PC-3 (cell line): ENCODE measurements around the gene PPFIBP1. TPM values are rescaled to one million over a fixed set of nuclear protein-coding genes. Genes with fewer than 3 reads are reported as not detected.

Experiments
- ATAC-seq: fragments of 200-7000 bp; cut with Tn5 transposase; 2 replicates; pipeline ENCODE4 v1.9.1; 2020; ENCODE audit warnings: mild to moderate bottlenecking, moderate library complexity
- BruUV-seq: library from RNA; stranded (reverse); fragments of 400-500 nt; replicated peaks from 2 replicates; lab custom pipeline; 2021; lab: Mats Ljungman, UMichigan
- CTCF ChIA-PET: fragments of 300-600 bp; sonication (Branson Sonifier 250); formaldehyde crosslinking; loops from one replicate; lab custom pipeline; 2022; ENCODE audit warnings: antibody characterized with exemption; lab: Charles Lee
- POLR2A ChIA-PET: fragments of 300-600 bp; sonication (Branson Sonifier 250); formaldehyde crosslinking; loops from one replicate; lab custom pipeline; 2022; ENCODE audit warnings: antibody characterized with exemption; ENCODE audit not compliant: unreplicated experiment; lab: Charles Lee
- DNase-seq: peaks from one replicate; pipeline ENCODE4 v3.0.0-alpha.2; 2015
- H2AFZ ChIP-seq: fragments of 300-600 bp; sonication (generic); 2 replicates; pipeline ENCODE4 v1.6.0; 2016; ENCODE audit warnings: antibody characterized with exemption, low read length
- H3F3A ChIP-seq: fragments of 300-600 bp; sonication (generic); one replicate; pipeline ENCODE4 v1.6.0; 2017; ENCODE audit warnings: antibody characterized with exemption, low read length, control low read depth, mild to moderate bottlenecking; ENCODE audit not compliant: unreplicated experiment
- H3K27ac ChIP-seq: fragments of 300-600 bp; sonication (generic); 2 replicates; pipeline ENCODE4 v1.5.1; 2016; ENCODE audit warnings: mild to moderate bottlenecking, low read length
- H3K27me3 ChIP-seq: fragments of 300-600 bp; sonication (generic); 2 replicates; pipeline ENCODE4 v1.6.1; 2016; ENCODE audit warnings: low read length, mixed read lengths
- H3K36me3 ChIP-seq: fragments of 300-600 bp; sonication (generic); 2 replicates; pipeline ENCODE4 v1.6.1; 2016; ENCODE audit warnings: low read depth, mixed run types, low read length, mixed read lengths
- H3K4me1 ChIP-seq: fragments of 300-600 bp; sonication (generic); 2 replicates; pipeline ENCODE4 v1.5.1; 2016; ENCODE audit warnings: low read length; ENCODE audit not compliant: insufficient read depth
- H3K4me2 ChIP-seq: fragments of 300-600 bp; sonication (generic); 2 replicates; pipeline ENCODE4 v1.6.0; 2016; ENCODE audit warnings: low read length
- H3K4me3 ChIP-seq: fragments of 300-600 bp; sonication (generic); 2 replicates; pipeline ENCODE4 v1.5.1; 2016; ENCODE audit warnings: mild to moderate bottlenecking, low read length, mixed read lengths
- H3K79me2 ChIP-seq: fragments of 300-600 bp; sonication (generic); 2 replicates; pipeline ENCODE4 v1.6.1; 2017; ENCODE audit warnings: low read length, mixed read lengths
- H3K9ac ChIP-seq: fragments of 300-600 bp; sonication (generic); 2 replicates; pipeline ENCODE4 v1.6.0; 2016; ENCODE audit warnings: mild to moderate bottlenecking, low read length
- H3K9me2 ChIP-seq: fragments of 300-600 bp; sonication (generic); replicated peaks from 2 replicates; pipeline ENCODE4 v1.6.1; 2016; ENCODE audit warnings: mixed run types, low read length, mixed read lengths
- H3K9me3 ChIP-seq: fragments of 300-600 bp; sonication (generic); 2 replicates; pipeline ENCODE4 v1.6.1; 2016; ENCODE audit warnings: low read length, mixed read lengths
- H4K20me1 ChIP-seq: fragments of 300-600 bp; sonication (generic); 2 replicates; pipeline ENCODE4 v1.6.1; 2016; ENCODE audit warnings: low read length, mixed read lengths
- EZH2 ChIP-seq: fragments of 300-600 bp; sonication (generic); IDR thresholded peaks from one replicate; pipeline ENCODE4 v1.6.1; 2017; ENCODE audit warnings: antibody characterized with exemption, mild to moderate bottlenecking, low read length; ENCODE audit not compliant: unreplicated experiment
- EZH2phosphoT487 ChIP-seq: fragments of 300-600 bp; sonication (generic); IDR thresholded peaks from 2 replicates; pipeline ENCODE4 v1.6.1; 2018; ENCODE audit warnings: mild to moderate bottlenecking, antibody characterized with exemption, low read length, borderline replicate concordance
- intact Hi-C: fragments of 100-400 bp; cut with micrococcal nuclease; formaldehyde crosslinking; loops from 2 replicates; pipeline ENCODE4 v1.9.0; 2023
- total RNA-seq: library from RNA; depleted of rRNA; stranded (reverse); fragments of >200 nt; gene quantifications from 2 replicates; pipeline ENCODE4 v1.2.3, GENCODE V29; 2014
- TF ChIP-seq, protein P1 (sequence below): fragments of 300-600 bp; sonication (generic); conservative IDR thresholded peaks from 2 replicates; pipeline ENCODE4 v1.5.1; 2017; ENCODE audit warnings: antibody characterized with exemption, low read depth, mild to moderate bottlenecking, low read length

PPFIBP1 gene
- total RNA-seq, 1 experiment from 2014 or later = 56.9 TPM

DNA sequence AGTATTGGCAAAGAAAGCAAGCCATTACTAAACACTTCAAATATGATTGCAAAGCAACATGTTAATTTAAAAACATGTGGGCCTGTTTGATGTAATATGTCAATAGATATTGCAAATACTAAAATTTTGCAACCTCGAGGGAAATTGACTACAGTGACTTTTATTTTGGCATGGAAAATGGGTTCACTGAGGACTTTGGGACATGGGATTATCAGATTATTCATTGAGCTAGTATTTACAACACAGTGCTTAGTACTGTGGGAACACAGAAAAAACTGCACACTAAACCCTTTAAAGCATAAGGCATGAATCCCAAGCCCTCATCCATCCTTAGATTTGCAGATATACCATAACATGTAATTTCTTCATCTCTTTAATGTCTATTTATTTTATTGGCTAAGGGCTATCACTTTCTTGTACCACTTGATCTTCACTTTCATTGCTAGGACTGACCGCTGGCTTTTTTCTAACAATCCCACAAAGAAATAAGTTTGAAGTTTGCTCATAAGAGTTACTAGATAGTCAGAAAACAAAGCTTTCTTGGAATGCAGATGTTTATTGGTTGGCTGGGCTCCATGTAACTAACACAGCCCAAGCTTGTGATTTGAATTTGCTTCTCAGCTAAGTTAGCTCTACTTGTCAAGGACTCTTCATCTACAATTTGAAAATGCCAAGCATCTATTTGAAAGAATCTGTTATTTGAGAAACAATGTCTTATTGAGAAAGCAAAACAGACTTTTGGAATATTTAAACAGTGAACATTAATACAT is 48.7 kb downstream of the PPFIBP1 start:
- Histone ChIP-seq H3K27me3 (no peaks in the 10 kb centered on the region), H3K9me3 (no peaks in the 10 kb centered on the region), H3K9me2 (no peaks in the 10 kb centered on the region), H3K36me3 (no peaks in the 10 kb centered on the region), H3K79me2 (peaks cover 60% of the 10 kb centered on the region), H3K4me1 (peaks cover 62% of the 10 kb centered on the region), H3K4me3 (no peak overlapping the region), H2AFZ (no peak overlapping the region), H3F3A (peaks cover 16% of the 10 kb centered on the region), H4K20me1 (no peaks in the 10 kb centered on the region), H3K4me2 (peak overlapping the region; percentile 46), H3K9ac (peak overlapping the region; percentile 57), H3K27ac (peak overlapping the region; percentile 96)
- ATAC-seq (no peak), DNase-seq (peak; percentile 41)
- ChIA-PET POLR2A (no interaction called here), CTCF (no interaction called here)
- intact Hi-C loops = loop anchor here (1.0 kb wide), 1 partner anchor 23 kb away; no protein-coding TSS in a partner anchor
- no TSS peak for BruUV-seq
- TF ChIP-seq, protein P1, sequence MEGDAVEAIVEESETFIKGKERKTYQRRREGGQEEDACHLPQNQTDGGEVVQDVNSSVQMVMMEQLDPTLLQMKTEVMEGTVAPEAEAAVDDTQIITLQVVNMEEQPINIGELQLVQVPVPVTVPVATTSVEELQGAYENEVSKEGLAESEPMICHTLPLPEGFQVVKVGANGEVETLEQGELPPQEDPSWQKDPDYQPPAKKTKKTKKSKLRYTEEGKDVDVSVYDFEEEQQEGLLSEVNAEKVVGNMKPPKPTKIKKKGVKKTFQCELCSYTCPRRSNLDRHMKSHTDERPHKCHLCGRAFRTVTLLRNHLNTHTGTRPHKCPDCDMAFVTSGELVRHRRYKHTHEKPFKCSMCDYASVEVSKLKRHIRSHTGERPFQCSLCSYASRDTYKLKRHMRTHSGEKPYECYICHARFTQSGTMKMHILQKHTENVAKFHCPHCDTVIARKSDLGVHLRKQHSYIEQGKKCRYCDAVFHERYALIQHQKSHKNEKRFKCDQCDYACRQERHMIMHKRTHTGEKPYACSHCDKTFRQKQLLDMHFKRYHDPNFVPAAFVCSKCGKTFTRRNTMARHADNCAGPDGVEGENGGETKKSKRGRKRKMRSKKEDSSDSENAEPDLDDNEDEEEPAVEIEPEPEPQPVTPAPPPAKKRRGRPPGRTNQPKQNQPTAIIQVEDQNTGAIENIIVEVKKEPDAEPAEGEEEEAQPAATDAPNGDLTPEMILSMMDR = no peak
- no peak for TF ChIP-seq EZH2
- no peak for TF ChIP-seq EZH2phosphoT487

DNA sequence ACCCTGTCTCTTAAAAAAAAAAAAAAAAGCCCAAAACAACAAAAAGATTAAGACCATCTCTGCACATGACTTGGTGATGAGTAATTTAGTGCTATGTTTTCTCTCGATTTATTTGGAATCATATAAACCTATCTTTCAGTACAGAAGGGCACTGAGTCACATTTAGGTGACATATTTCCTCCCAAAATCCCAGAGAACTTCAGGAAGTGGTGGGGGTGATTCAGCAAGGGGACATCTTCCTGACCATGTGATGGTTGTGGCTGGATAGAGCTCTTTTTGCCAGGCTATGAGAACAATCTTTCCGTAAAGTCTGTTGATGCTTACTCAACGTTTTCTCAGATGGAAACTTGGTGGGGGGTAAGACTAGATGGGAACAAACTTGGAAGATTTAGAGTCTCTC is 50.0 kb downstream of the PPFIBP1 start:
- peaks cover 63% of the 10 kb centered on the region for H3K79me2 ChIP-seq
- H3K27me3 ChIP-seq = no peaks in the 10 kb centered on the region
- ATAC-seq (peak; percentile 88), DNase-seq (peak; percentile 99)
- H3K27ac ChIP-seq = peak overlapping the region; percentile 96
- H4K20me1 ChIP-seq = no peaks in the 10 kb centered on the region
- peaks cover 66% of the 10 kb centered on the region for H3K4me1 ChIP-seq
- peak overlapping the region; percentile 79 for H3K9ac ChIP-seq
- peak overlapping the region; percentile 67 for H3K4me2 ChIP-seq
- H3K4me3 ChIP-seq = peak overlapping the region; percentile 29; the same call in 1 of the 2 replicates
- BruUV-seq = no TSS peak
- H3K9me3 ChIP-seq = no peaks in the 10 kb centered on the region
- POLR2A ChIA-PET = interaction anchor here (0.5 to 0.7 kb wide), 4 partner anchors 36 to 124 kb away, joined by 4 to 15 read pairs (median 7); no protein-coding TSS in a partner anchor
- H3K9me2 ChIP-seq = no peaks in the 10 kb centered on the region
- H2AFZ ChIP-seq = no peak overlapping the region
- CTCF ChIA-PET = interaction anchor here (0.6 to 0.7 kb wide), 2 partner anchors 34 to 114 kb away, joined by 3 read pairs; no protein-coding TSS in a partner anchor
- intact Hi-C loops = loop anchor here (1.0 to 2.0 kb wide), 4 partner anchors 25 to 121 kb away; partner anchors contain the start of gene PPFIBP1
- no peak for TF ChIP-seq EZH2phosphoT487
- TF ChIP-seq EZH2 = no peak
- H3F3A ChIP-seq = peaks cover 16% of the 10 kb centered on the region
- H3K36me3 ChIP-seq = peaks cover 3% of the 10 kb centered on the region; the same call in 1 of the 2 replicates

GRCh38 chr12:27575090-27575761 is 51.2 kb downstream of the PPFIBP1 start:
- TF ChIP-seq EZH2 (no peak), EZH2phosphoT487 (no peak)
- TF ChIP-seq, protein P1 = no peak
- peak overlapping the region; percentile 29 for H3K4me3 ChIP-seq
- no peak overlapping the region for H2AFZ ChIP-seq
- peaks cover 66% of the 10 kb centered on the region for H3K4me1 ChIP-seq
- intact Hi-C loops = loop anchor here (1.0 to 2.0 kb wide), 3 partner anchors 17 to 120 kb away; no protein-coding TSS in a partner anchor
- no peaks in the 10 kb centered on the region for H4K20me1 ChIP-seq
- H3K27me3 ChIP-seq = no peaks in the 10 kb centered on the region
- BruUV-seq = TSS peak; percentile 38
- no peaks in the 10 kb centered on the region for H3K9me3 ChIP-seq
- peak overlapping the region; percentile 96 for H3K27ac ChIP-seq
- ChIA-PET CTCF (no interaction called here), POLR2A (interaction anchor here (0.6 to 1.1 kb wide), 5 partner anchors 14 to 278 kb away, joined by 3 to 10 read pairs (median 5); partner anchors contain the start of gene PPFIBP1)
- peak overlapping the region; percentile 67 for H3K4me2 ChIP-seq
- no peaks in the 10 kb centered on the region for H3K9me2 ChIP-seq
- peak; percentile 46 for DNase-seq
- H3K36me3 ChIP-seq = peaks cover 7% of the 10 kb centered on the region; the same call in 1 of the 2 replicates
- peaks cover 16% of the 10 kb centered on the region for H3F3A ChIP-seq
- ATAC-seq = peak; percentile 7
- H3K79me2 ChIP-seq = peaks cover 59% of the 10 kb centered on the region
- H3K9ac ChIP-seq = peak overlapping the region; percentile 79
